ENCODE measurements around the gene CGGBP1.
"Not testable (repeated sequence)": the region's sequence is repeated elsewhere in the genome, so short reads cannot be mapped to it uniquely, and the experiment has no call there.

Gene CGGBP1

GRCh38 chr3:88025001-88025552 is 33.7 kb downstream of the CGGBP1 start:
- TF ChIP-seq POLR2A (IDR thresholded peaks at IDR 0.05; ENCODE audit: low read depth, low read length) = no peak
- FAIRE-seq (no peak), DNase-seq (ENCODE audit: insufficient read length, low spot score) (no peak)

DNA sequence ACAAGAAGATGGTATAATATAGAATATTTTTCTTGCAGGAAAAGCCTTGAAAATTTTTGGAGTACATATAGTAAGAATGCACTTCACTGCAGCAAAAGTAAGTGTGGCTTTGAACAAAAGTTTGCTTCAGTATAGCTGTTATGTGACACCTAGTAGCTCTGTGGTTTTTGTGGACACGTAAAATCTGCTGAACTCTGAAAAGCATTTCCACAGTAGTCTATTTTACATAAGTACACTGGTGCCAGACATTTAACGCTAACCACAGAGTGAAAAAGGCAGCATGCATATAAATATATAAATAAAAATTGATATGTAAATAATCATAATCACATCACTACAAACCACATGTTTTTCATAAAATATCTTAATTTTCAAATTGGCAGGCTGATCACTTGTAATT is 39.8 kb downstream of the CGGBP1 start:
- DNase-seq (ENCODE audit: insufficient read length, low spot score) (no peak), FAIRE-seq (no peak)
- TF ChIP-seq POLR2A (IDR thresholded peaks at IDR 0.05; ENCODE audit: low read depth, low read length) = no peak

GRCh38 chr3:88015656-88016055 is 43.1 kb downstream of the CGGBP1 start:
- DNase-seq (ENCODE audit: insufficient read length, low spot score); FAIRE-seq: not testable (repeated sequence)

- no peak for TF ChIP-seq POLR2A (IDR thresholded peaks at IDR 0.05; ENCODE audit: low read depth, low read length)
- FAIRE-seq (no peak), DNase-seq (ENCODE audit: insufficient read length, low spot score) (no peak)
Observed at GRCh38 chr3:88013592-88013991, 45.2 kb downstream of the CGGBP1 start.

DNA sequence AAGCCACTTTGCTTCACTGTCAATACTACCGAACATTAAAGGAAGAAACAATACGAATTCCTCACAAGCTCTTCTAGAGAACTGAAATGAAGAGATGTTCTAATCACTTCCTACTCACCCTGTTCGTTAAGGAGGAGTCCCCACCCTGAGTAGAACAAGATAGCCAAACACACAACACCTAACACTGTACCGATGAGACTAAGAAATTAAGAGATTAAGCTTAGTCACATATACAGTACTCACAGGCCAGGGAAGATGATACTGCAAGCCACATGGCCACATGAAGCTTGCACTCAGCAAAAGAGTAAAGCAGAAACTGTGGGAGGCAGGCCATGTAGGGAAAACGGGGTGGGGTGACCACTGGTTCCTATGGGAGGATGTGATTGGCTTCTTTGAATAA is 48.0 kb downstream of the CGGBP1 start:
- no peak for TF ChIP-seq POLR2A (IDR thresholded peaks at IDR 0.05; ENCODE audit: low read depth, low read length)
- DNase-seq (ENCODE audit: insufficient read length, low spot score) (no peak), FAIRE-seq (no peak)

GRCh38 chr3:88009066-88009465 is 49.7 kb downstream of the CGGBP1 start:
- no peak for DNase-seq (ENCODE audit: insufficient read length, low spot score)
- no peak for FAIRE-seq
- TF ChIP-seq POLR2A (IDR thresholded peaks at IDR 0.05; ENCODE audit: low read depth, low read length) = no peak

GRCh38 chr3:88005066-88005465 is 53.7 kb downstream of the CGGBP1 start:
- no peak for TF ChIP-seq POLR2A (IDR thresholded peaks at IDR 0.05; ENCODE audit: low read depth, low read length)
- DNase-seq (ENCODE audit: insufficient read length, low spot score) = no peak
- peak; percentile 82 for FAIRE-seq

DNA sequence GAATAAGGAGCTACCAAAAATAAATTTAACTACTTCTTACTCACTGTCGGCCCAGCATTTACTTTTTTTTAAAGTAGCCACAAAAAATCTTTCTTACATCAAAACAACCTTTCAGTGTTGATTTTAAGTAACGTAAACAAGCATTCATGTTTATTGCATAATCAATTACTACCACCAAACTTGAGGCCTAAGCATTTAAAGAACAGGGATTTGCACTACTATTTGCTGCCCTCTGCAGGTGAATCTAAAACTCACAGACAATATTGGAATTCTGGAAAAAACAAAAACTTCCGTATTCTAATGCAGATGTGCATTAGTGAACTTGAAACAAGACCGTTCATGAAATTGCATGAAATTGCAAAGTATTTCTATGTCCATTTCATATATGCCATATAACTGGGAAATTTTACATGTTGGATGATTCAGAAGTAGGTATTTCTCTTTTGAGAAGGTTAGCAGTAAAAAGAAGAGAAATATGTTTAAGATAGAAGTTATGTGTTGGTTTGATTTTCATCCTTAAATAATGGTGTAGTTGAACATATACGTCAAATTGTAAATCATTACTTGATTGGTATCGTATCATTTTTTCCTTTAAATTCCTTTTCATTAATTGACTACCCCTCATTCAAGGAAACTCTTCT is 55.6 kb downstream of the CGGBP1 start:
- DNase-seq (ENCODE audit: insufficient read length, low spot score) (peak; percentile 15), FAIRE-seq (peak; percentile 80)
- no peak for TF ChIP-seq POLR2A (IDR thresholded peaks at IDR 0.05; ENCODE audit: low read depth, low read length)

GRCh38 chr3:88002448-88002847 is 56.4 kb downstream of the CGGBP1 start:
- DNase-seq (ENCODE audit: insufficient read length, low spot score) = no peak
- TF ChIP-seq POLR2A (IDR thresholded peaks at IDR 0.05; ENCODE audit: low read depth, low read length) = no peak
- no peak for FAIRE-seq

Measured in H54 (cell line).